DOHH2 (cell line): ENCODE results near the gene CRTAC1.
A peak's percentile ranks its signal among the peaks of the same experiment; 100 is the strongest.

Source experiments
- H3F3A ChIP-seq: fragments of 200-600 bp; sonication (generic), shearing (Covaris generic); 2 replicates; pipeline ENCODE4 v1.6.0; 2016; ENCODE audit warnings: antibody characterized with exemption, mild to moderate bottlenecking; ENCODE audit not compliant: control insufficient read depth, insufficient read depth
- H3K27ac ChIP-seq: fragments of 200-600 bp; sonication (generic); 2 replicates; pipeline ENCODE4 v1.5.1; 2014; ENCODE audit warnings: low read depth, mild to moderate bottlenecking, low read length, moderate library complexity
- H3K27me3 ChIP-seq: fragments of 200-600 bp; sonication (generic); 2 replicates; pipeline ENCODE4 v1.6.1; 2014; ENCODE audit warnings: mild to moderate bottlenecking, low read length, mixed read lengths; ENCODE audit not compliant: control insufficient read depth
- H3K36me3 ChIP-seq: fragments of 200-600 bp; sonication (generic); 2 replicates; pipeline ENCODE4 v1.6.1; 2014; ENCODE audit warnings: mild to moderate bottlenecking, low read length, moderate library complexity, mixed read lengths; ENCODE audit not compliant: control insufficient read depth
- H3K4me1 ChIP-seq: fragments of 200-600 bp; sonication (generic); 2 replicates; pipeline ENCODE4 v1.6.1; 2014; ENCODE audit warnings: mild to moderate bottlenecking, low read length, mixed read lengths; ENCODE audit not compliant: control insufficient read depth
- H3K4me2 ChIP-seq: fragments of 200-600 bp; sonication (generic); 2 replicates; pipeline ENCODE4 v1.6.0; 2014; ENCODE audit warnings: mild to moderate bottlenecking, low read length, moderate library complexity
- H3K4me3 ChIP-seq: fragments of 200-600 bp; sonication (generic); 2 replicates; pipeline ENCODE4 v1.5.1; 2014; ENCODE audit warnings: mild to moderate bottlenecking, low read length, mixed read lengths
- H3K79me2 ChIP-seq: fragments of 200-600 bp; sonication (generic); 2 replicates; pipeline ENCODE4 v1.6.1; 2014; ENCODE audit warnings: mild to moderate bottlenecking, low read length, mixed read lengths; ENCODE audit not compliant: control insufficient read depth
- H3K9me2 ChIP-seq: fragments of 200-600 bp; sonication (generic); replicated peaks from 2 replicates; pipeline ENCODE4 v1.6.1; 2014; ENCODE audit warnings: mild to moderate bottlenecking, low read length, mixed read lengths; ENCODE audit not compliant: control insufficient read depth
- H3K9me3 ChIP-seq: fragments of 200-600 bp; sonication (generic); 2 replicates; pipeline ENCODE4 v1.6.1; 2014; ENCODE audit warnings: antibody characterized with exemption, low read length, mixed read lengths; ENCODE audit not compliant: control insufficient read depth, insufficient read depth
- H4K20me1 ChIP-seq: fragments of 200-600 bp; sonication (generic); 2 replicates; pipeline ENCODE4 v1.6.0; 2014; ENCODE audit warnings: low read depth, mild to moderate bottlenecking, antibody characterized with exemption, low read length, moderate library complexity; ENCODE audit not compliant: control insufficient read depth, insufficient read depth
- EZH2phosphoT487 ChIP-seq: fragments of 200-600 bp; sonication (generic); IDR thresholded peaks from 2 replicates; pipeline ENCODE4 v1.6.1; 2017; ENCODE audit warnings: borderline replicate concordance, mild to moderate bottlenecking, antibody characterized with exemption, low read length, moderate library complexity, mixed read lengths
- TF ChIP-seq, protein P1 (sequence below): fragments of 200-600 bp; sonication (generic); IDR thresholded peaks from one replicate; pipeline ENCODE4 v1.5.1; 2014; ENCODE audit warnings: antibody characterized with exemption, mild to moderate bottlenecking, low read depth, low read length; ENCODE audit not compliant: poor library complexity, severe bottlenecking

The CRTAC1 gene

DNA sequence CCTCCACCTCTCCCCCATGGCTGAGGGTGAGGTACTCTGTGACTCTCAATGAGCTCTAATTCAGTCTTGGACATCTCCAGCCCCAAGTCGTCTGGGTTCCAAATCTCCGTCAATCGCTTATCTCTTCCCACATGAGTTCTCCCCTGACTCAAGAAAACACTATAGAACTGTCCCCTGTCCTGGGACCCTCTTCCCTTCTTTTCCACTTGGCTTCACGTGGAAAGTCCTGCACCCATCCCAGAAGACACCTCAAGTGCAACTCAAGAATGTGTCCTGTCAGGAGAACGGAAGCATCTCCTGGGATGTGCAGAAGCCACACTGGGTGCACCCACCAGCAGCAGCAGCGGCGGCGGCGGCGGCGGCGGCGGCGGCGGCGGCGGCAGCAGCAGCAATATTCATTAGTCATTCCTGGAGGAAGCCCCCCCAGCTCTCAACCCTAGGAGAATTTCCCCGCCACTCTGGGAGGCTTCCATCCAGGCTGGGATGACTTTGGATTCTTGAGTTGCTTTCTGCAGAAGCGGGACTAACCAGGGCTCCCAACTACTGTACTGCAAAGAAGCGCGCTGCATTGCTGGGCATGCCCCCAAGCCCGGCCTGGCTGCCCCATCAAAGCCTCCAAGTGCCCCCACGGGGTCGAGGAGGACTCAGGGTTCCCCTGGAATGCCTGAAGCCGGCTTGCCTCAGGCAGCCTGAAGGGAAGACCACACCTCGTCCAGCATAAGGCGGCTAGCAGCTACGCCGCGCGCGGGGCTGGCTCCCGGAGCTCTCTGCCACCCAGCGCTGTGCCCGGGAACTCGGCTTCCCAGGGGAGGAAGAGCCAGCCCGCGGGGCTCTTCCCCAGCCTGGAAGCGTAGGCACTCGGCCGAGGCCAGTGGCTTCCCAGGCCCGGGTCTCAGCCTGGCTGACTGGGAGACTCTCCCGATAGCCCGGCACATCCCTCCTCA lies 1.0 kb downstream of the CRTAC1 start:
- Histone ChIP-seq H4K20me1 (no peaks in the 10 kb centered on the region), H3K27me3 (peaks cover 20% of the 10 kb centered on the region), H3K36me3 (no peaks in the 10 kb centered on the region), H3K4me2 (no peak overlapping the region), H3K4me1 (no peaks in the 10 kb centered on the region), H3K9me3 (no peaks in the 10 kb centered on the region), H3K79me2 (no peaks in the 10 kb centered on the region), H3K9me2 (no peaks in the 10 kb centered on the region), H3K27ac (no peak overlapping the region), H3F3A (no peaks in the 10 kb centered on the region), H3K4me3 (no peak overlapping the region)
- TF ChIP-seq, protein P1, sequence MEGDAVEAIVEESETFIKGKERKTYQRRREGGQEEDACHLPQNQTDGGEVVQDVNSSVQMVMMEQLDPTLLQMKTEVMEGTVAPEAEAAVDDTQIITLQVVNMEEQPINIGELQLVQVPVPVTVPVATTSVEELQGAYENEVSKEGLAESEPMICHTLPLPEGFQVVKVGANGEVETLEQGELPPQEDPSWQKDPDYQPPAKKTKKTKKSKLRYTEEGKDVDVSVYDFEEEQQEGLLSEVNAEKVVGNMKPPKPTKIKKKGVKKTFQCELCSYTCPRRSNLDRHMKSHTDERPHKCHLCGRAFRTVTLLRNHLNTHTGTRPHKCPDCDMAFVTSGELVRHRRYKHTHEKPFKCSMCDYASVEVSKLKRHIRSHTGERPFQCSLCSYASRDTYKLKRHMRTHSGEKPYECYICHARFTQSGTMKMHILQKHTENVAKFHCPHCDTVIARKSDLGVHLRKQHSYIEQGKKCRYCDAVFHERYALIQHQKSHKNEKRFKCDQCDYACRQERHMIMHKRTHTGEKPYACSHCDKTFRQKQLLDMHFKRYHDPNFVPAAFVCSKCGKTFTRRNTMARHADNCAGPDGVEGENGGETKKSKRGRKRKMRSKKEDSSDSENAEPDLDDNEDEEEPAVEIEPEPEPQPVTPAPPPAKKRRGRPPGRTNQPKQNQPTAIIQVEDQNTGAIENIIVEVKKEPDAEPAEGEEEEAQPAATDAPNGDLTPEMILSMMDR: no peak
- TF ChIP-seq EZH2phosphoT487: no peak

GRCh38 chr10:98028168-98028770 lies 2.2 kb downstream of the CRTAC1 start:
- Histone ChIP-seq H3K79me2 (no peaks in the 10 kb centered on the region), H3K27ac (no peak overlapping the region), H3K4me1 (no peaks in the 10 kb centered on the region), H3K36me3 (no peaks in the 10 kb centered on the region), H3K9me3 (no peaks in the 10 kb centered on the region), H3K4me3 (no peak overlapping the region), H3K27me3 (peaks cover 16% of the 10 kb centered on the region), H3K4me2 (no peak overlapping the region), H3K9me2 (no peaks in the 10 kb centered on the region), H4K20me1 (no peaks in the 10 kb centered on the region), H3F3A (no peaks in the 10 kb centered on the region)
- no peak for TF ChIP-seq EZH2phosphoT487
- TF ChIP-seq, protein P1: peak; percentile 95

DNA sequence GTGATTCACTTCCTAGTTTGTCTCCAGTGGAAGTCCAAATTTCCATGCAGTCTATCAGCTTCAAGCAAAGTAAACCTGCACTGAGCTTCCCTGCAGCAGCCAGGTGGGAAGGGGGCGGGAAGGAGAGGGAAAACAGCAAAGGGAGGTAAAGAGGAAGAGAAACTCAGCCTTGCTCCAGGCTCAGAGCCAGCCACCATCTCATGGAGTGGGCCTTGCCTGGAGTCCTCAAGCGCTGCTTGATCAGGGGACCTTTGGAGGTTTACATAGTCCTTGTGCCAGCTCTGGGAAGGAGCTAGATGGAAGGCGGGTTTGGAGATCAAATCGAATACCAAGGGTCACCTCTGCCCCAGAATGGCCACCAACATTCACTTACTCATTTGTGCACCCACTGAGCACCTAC lies 7.4 kb downstream of the CRTAC1 start:
- H3K36me3 ChIP-seq: no peaks in the 10 kb centered on the region
- H3K27me3 ChIP-seq: 0 out of 2 replicates have a peak, but pooled peaks cover 5% of the 10 kb centered on the region
- no peaks in the 10 kb centered on the region for H4K20me1 ChIP-seq
- H3K4me2 ChIP-seq: no peak overlapping the region
- TF ChIP-seq EZH2phosphoT487: no peak
- TF ChIP-seq, protein P1: no peak
- no peaks in the 10 kb centered on the region for H3F3A ChIP-seq
- H3K4me1 ChIP-seq: no peaks in the 10 kb centered on the region
- H3K79me2 ChIP-seq: no peaks in the 10 kb centered on the region
- H3K9me2 ChIP-seq: no peaks in the 10 kb centered on the region
- no peaks in the 10 kb centered on the region for H3K9me3 ChIP-seq
- no peak overlapping the region for H3K4me3 ChIP-seq
- H3K27ac ChIP-seq: no peak overlapping the region
